Nephron progenitor cell (in vitro differentiated cells): Measurements from ENCODE around the gene FCN2.

Experiments used
- DNase-seq: peaks from one replicate; pipeline ENCODE4 v3.0.0; 2021
- H3K27ac Mint-ChIP-seq: 2 replicates; pipeline ENCODE4 v1.8.0; 2021; ENCODE audit warnings: mild to moderate bottlenecking, moderate library complexity, mixed read lengths
- H3K27me3 Mint-ChIP-seq: 2 replicates; pipeline ENCODE4 v1.8.0; 2021; ENCODE audit warnings: mild to moderate bottlenecking, low read depth, mixed read lengths; ENCODE audit not compliant: poor library complexity
- H3K36me3 Mint-ChIP-seq: 2 replicates; pipeline ENCODE4 v1.8.0; 2021; ENCODE audit warnings: low read depth, mixed read lengths
- H3K4me1 Mint-ChIP-seq: 2 replicates; pipeline ENCODE4 v1.8.0; 2021; ENCODE audit warnings: mixed read lengths
- H3K4me3 Mint-ChIP-seq: 2 replicates; pipeline ENCODE4 v1.8.0; 2021; ENCODE audit warnings: mild to moderate bottlenecking, moderate library complexity, mixed read lengths
- H3K9me3 Mint-ChIP-seq: 2 replicates; pipeline ENCODE4 v1.8.0; 2021; ENCODE audit warnings: mild to moderate bottlenecking, moderate library complexity, mixed read lengths
- TF ChIP-seq, protein P1 (sequence below): fragments of 200-600 bp; sonication (generic); IDR thresholded peaks from 2 replicates; pipeline ENCODE4 v1.5.0; 2021; ENCODE audit warnings: antibody characterized with exemption

Gene FCN2

DNA sequence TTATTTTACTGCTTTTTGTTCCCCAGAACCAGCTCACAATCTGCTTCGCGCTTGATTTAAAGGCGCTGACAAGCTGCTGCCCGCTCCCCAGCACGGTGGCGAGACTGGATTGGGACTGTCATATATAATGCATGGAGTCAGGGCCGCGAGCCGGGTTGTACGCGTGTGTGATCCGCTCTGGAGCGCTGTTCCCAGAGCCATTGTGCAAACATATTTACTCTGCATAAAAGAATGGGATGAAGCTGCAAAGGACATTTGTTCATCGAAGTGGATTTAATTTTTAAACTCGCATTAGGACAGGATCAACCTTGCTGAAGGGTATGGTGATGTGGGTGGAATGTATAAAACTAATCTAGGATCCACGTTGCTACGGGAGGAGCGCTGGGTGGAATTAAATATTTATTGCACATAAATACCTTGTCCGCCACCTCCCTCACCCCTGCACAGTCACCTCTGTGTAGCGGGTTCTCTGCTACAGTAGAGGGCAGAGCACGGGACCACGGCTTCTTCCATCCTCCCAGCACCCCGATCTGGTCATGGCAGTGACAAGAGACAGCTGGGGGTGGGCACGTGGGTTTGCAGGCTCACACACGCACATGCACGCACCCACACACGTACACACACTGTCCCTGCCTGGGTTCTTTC is 55.2 kb downstream of the FCN2 start:
- Mint-ChIP-seq H3K27ac (peak overlapping the region; percentile 96), H3K27me3 (peaks cover 5% of the 10 kb centered on the region), H3K9me3 (no peaks in the 10 kb centered on the region), H3K4me1 (peaks cover 89% of the 10 kb centered on the region), H3K36me3 (no peaks in the 10 kb centered on the region), H3K4me3 (peak overlapping the region; percentile 55)
- TF ChIP-seq, protein P1, sequence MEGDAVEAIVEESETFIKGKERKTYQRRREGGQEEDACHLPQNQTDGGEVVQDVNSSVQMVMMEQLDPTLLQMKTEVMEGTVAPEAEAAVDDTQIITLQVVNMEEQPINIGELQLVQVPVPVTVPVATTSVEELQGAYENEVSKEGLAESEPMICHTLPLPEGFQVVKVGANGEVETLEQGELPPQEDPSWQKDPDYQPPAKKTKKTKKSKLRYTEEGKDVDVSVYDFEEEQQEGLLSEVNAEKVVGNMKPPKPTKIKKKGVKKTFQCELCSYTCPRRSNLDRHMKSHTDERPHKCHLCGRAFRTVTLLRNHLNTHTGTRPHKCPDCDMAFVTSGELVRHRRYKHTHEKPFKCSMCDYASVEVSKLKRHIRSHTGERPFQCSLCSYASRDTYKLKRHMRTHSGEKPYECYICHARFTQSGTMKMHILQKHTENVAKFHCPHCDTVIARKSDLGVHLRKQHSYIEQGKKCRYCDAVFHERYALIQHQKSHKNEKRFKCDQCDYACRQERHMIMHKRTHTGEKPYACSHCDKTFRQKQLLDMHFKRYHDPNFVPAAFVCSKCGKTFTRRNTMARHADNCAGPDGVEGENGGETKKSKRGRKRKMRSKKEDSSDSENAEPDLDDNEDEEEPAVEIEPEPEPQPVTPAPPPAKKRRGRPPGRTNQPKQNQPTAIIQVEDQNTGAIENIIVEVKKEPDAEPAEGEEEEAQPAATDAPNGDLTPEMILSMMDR = no peak
- DNase-seq = peak; percentile 51

GRCh38 chr9:134936346-134937163 is 55.9 kb downstream of the FCN2 start:
- peaks cover 90% of the 10 kb centered on the region for H3K4me1 Mint-ChIP-seq
- peaks cover 5% of the 10 kb centered on the region for H3K27me3 Mint-ChIP-seq
- DNase-seq = no peak
- no peaks in the 10 kb centered on the region for H3K9me3 Mint-ChIP-seq
- H3K36me3 Mint-ChIP-seq = no peaks in the 10 kb centered on the region
- H3K4me3 Mint-ChIP-seq = no peak overlapping the region
- TF ChIP-seq, protein P1 = no peak
- H3K27ac Mint-ChIP-seq = no peak overlapping the region
